ENCODE measurements around the gene METTL8.
"Not testable (repeated sequence)": the region's sequence is repeated elsewhere in the genome, so short reads cannot be mapped to it uniquely, and the experiment has no call there.

METTL8 gene

GRCh38 chr2:171316755-171317337 is 116.9 kb downstream of the METTL8 start:
- TF ChIP-seq CTCF (IDR thresholded peaks at IDR 0.05; ENCODE audit: control insufficient read depth, insufficient read depth, low read depth, low read length, missing control alignments) = no peak
- no peak overlapping the region for H3K4me3 ChIP-seq (ENCODE audit: control insufficient read depth, low read depth, low read length)
- no peak for DNase-seq (ENCODE audit: low read depth)

DNA sequence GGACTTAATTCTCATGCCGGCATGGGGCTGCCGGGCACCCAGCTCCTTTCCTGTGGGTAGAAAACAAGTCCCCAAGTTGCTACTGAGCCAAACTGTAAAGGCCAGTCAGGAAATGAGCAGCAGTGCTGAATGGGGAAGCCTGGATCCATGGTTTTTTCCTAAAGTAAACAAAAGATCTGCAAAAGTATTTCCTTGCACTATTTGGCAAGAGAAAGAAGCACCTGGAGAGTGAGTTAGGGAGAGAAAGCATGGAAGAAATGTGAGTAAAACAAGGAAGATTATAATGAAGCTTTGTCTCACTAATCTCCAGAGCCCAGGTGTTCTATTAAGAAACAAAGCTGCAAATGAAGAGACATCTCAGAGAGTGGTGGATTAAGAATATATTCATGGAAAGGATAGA is 117.6 kb downstream of the METTL8 start:
- H3K4me3 ChIP-seq (ENCODE audit: control insufficient read depth, low read depth, low read length) = no peak overlapping the region
- TF ChIP-seq CTCF (IDR thresholded peaks at IDR 0.05; ENCODE audit: control insufficient read depth, insufficient read depth, low read depth, low read length, missing control alignments) = no peak
- DNase-seq (ENCODE audit: low read depth) = no peak

DNA sequence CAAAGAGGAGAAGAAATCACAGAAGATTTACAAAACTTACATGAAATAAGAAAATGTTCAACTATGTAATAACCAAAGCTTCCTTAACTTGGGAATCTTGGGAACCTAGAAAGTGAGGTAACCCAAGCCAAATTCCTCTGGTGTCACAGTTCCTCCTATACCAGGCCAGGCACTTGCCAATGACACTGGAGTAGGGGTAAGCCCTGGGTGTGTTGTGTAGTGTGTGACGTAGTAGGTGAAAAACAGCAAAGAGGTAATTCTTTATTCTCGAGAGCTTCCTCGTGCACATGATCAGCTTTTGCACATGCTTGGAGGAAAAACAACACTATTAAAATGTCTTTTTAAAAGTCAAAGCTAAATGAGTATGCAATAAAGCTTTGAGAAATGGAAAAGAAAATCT is 118.0 kb downstream of the METTL8 start:
- no peak for DNase-seq (ENCODE audit: low read depth)
- TF ChIP-seq CTCF (IDR thresholded peaks at IDR 0.05; ENCODE audit: control insufficient read depth, insufficient read depth, low read depth, low read length, missing control alignments) = no peak
- no peak overlapping the region for H3K4me3 ChIP-seq (ENCODE audit: control insufficient read depth, low read depth, low read length)

GRCh38 chr2:171312182-171312581 is 121.6 kb downstream of the METTL8 start:
- DNase-seq (ENCODE audit: low read depth) = not testable (repeated sequence)

GRCh38 chr2:171311589-171311988 is 122.2 kb downstream of the METTL8 start:
- not testable (repeated sequence) for H3K4me3 ChIP-seq (ENCODE audit: control insufficient read depth, low read depth, low read length); DNase-seq (ENCODE audit: low read depth)

More at GRCh38 chr2:171312182-171312581, 121.6 kb downstream of the METTL8 start:
- H3K4me3 ChIP-seq (ENCODE audit: control insufficient read depth, low read depth, low read length) = not testable (repeated sequence)

DNA sequence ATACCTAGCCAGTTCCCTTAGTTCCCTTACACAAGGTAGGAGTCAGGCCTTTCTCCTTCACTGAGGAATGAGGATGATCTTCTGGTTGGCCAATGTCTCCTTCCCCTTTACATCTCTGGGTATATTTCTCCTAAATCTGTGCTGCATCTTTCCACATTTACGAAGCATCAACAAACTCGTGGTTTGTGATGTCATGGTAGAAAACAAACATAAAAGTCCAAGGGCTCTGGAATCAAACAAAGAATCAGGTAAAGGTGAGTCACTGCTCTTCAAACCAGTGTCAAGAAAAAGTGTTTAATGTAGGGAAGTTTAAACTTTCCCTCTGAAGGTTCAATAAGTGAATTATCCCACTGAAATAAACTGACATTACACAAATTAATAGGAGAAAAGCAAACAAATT is 122.9 kb downstream of the METTL8 start:
- TF ChIP-seq CTCF (IDR thresholded peaks at IDR 0.05; ENCODE audit: control insufficient read depth, insufficient read depth, low read depth, low read length, missing control alignments) = no peak
- no peak overlapping the region for H3K4me3 ChIP-seq (ENCODE audit: control insufficient read depth, low read depth, low read length)
- DNase-seq (ENCODE audit: low read depth) = no peak

- TF ChIP-seq CTCF (IDR thresholded peaks at IDR 0.05; ENCODE audit: control insufficient read depth, insufficient read depth, low read depth, low read length, missing control alignments) = no peak
- no peak for DNase-seq (ENCODE audit: low read depth)
- H3K4me3 ChIP-seq (ENCODE audit: control insufficient read depth, low read depth, low read length) = no peak overlapping the region
These were observed 124.1 kb downstream of the METTL8 start for GRCh38 chr2:171309455-171310286.

All from AG09309 (cell line).